Measurements from ENCODE around the gene OTOG.
A peak's percentile ranks its signal among the peaks of the same experiment; 100 is the strongest.

The OTOG gene
- long read RNA-seq, result 0 reads

- no peak for DNase-seq (ENCODE audit: low read depth in 1 of 2, low spot score in 1 of 2)
Observed at GRCh38 chr11:17547051-17547577, at the start of gene OTOG. TSS of gene OTOG (plus strand) at chr11:17547259. CDS start at chr11:17547373, 114 bp downstream.

GRCh38 chr11:17498058-17498457, 49.0 kb upstream of the OTOG start:
- H3K27ac ChIP-seq (replicated peaks), result peak overlapping the region; percentile 33
- peak; percentile 59 to 93 for DNase-seq (ENCODE audit: low read depth in 1 of 2, low spot score in 1 of 2)
- H3K4me3 ChIP-seq (replicated peaks; ENCODE audit: insufficient read depth, low read length), result no peak overlapping the region
- TF ChIP-seq REST (IDR thresholded peaks at IDR 0.05; ENCODE audit: insufficient replicate concordance, low read depth) (no peak), POLR2AphosphoS5 (IDR thresholded peaks at IDR 0.05; ENCODE audit: low read depth) (0 out of 2 replicates have a peak, but pooled peaks have one; percentile 33), SPI1 (IDR thresholded peaks at IDR 0.05; ENCODE audit: borderline replicate concordance, low read depth) (no peak)
- H3K27me3 ChIP-seq (ENCODE audit: insufficient read depth, poor library complexity, severe bottlenecking), result no peaks in the 10 kb centered on the region

More at GRCh38 chr11:17547051-17547577, at the start of gene OTOG:
- H3K4me3 ChIP-seq (replicated peaks; ENCODE audit: insufficient read depth, low read length), result no peak within 1 kb of the TSS
- H3K27me3 ChIP-seq (ENCODE audit: insufficient read depth, poor library complexity, severe bottlenecking), result peaks cover 13% of the 10 kb centered on the region
- TF ChIP-seq REST (IDR thresholded peaks at IDR 0.05; ENCODE audit: insufficient replicate concordance, low read depth) (no peak), POLR2AphosphoS5 (IDR thresholded peaks at IDR 0.05; ENCODE audit: low read depth) (no peak), GABPA (IDR thresholded peaks at IDR 0.05; ENCODE audit: low read depth) (no peak), SPI1 (IDR thresholded peaks at IDR 0.05; ENCODE audit: borderline replicate concordance, low read depth) (no peak), CTCF (IDR thresholded peaks at IDR 0.05; ENCODE audit: insufficient read depth, low read length) (no peak)
- H3K27ac ChIP-seq (replicated peaks), result no peak within 1 kb of the TSS

- no peak for DNase-seq (ENCODE audit: low read depth in 1 of 2, low spot score in 1 of 2)
- no peak for TF ChIP-seq GABPA (IDR thresholded peaks at IDR 0.05; ENCODE audit: low read depth)
- no peak for TF ChIP-seq REST (IDR thresholded peaks at IDR 0.05; ENCODE audit: insufficient replicate concordance, low read depth)
- TF ChIP-seq CTCF (IDR thresholded peaks at IDR 0.05; ENCODE audit: insufficient read depth, low read length), result no peak
- no peak for TF ChIP-seq SPI1 (IDR thresholded peaks at IDR 0.05; ENCODE audit: borderline replicate concordance, low read depth)
- no peak for TF ChIP-seq POLR2AphosphoS5 (IDR thresholded peaks at IDR 0.05; ENCODE audit: low read depth)
- Histone ChIP-seq H3K27ac (replicated peaks) (peak overlapping the region; percentile 33), H3K27me3 (ENCODE audit: insufficient read depth, poor library complexity, severe bottlenecking) (no peaks in the 10 kb centered on the region), H3K4me3 (replicated peaks; ENCODE audit: insufficient read depth, low read length) (no peak overlapping the region)
Observed at GRCh38 chr11:17498475-17498874, 48.6 kb upstream of the OTOG start.

All from HL-60 (cell line).